ENCODE results near the gene PHF1.
"Not testable (repeated sequence)": the region's sequence is repeated elsewhere in the genome, so short reads cannot be mapped to it uniquely, and the experiment has no call there.

PHF1 gene

GRCh38 chr6:33410711-33411631, at the start of gene PHF1:
TSS of gene PHF1 (plus strand) at chr6:33411014. CDS start at chr6:33412264, 1,250 bp downstream.
- peak; percentile 65 to 80 for DNase-seq (ENCODE audit: low read depth in 2 of 2)

- DNase-seq (ENCODE audit: low read depth in 2 of 2) = not testable (repeated sequence)
Measured at GRCh38 chr6:33363486-33363885, 47.3 kb upstream of the PHF1 start.

GRCh38 chr6:33364475-33365205, 46.2 kb upstream of the PHF1 start:
- not testable (repeated sequence) for DNase-seq (ENCODE audit: low read depth in 2 of 2)

GRCh38 chr6:33365206-33365971, 45.4 kb upstream of the PHF1 start:
- not testable (repeated sequence) for DNase-seq (ENCODE audit: low read depth in 2 of 2)

GRCh38 chr6:33367009-33367714, 43.7 kb upstream of the PHF1 start:
- no peak for DNase-seq (ENCODE audit: low read depth in 2 of 2)

GRCh38 chr6:33367715-33368025, 43.1 kb upstream of the PHF1 start:
- DNase-seq (ENCODE audit: low read depth in 2 of 2) = not testable (repeated sequence)

GRCh38 chr6:33371901-33372300, 38.9 kb upstream of the PHF1 start:
- DNase-seq (ENCODE audit: low read depth in 2 of 2) = not testable (repeated sequence)

GRCh38 chr6:33372526-33373123, 38.2 kb upstream of the PHF1 start:
- no peak for DNase-seq (ENCODE audit: low read depth in 2 of 2)

- DNase-seq (ENCODE audit: low read depth in 2 of 2) = no peak
Measured at GRCh38 chr6:33373960-33374910, 36.6 kb upstream of the PHF1 start.

GRCh38 chr6:33375143-33375671, 35.6 kb upstream of the PHF1 start:
- DNase-seq (ENCODE audit: low read depth in 2 of 2) = no peak

GRCh38 chr6:33377171-33377570, 33.6 kb upstream of the PHF1 start:
- no peak for DNase-seq (ENCODE audit: low read depth in 2 of 2)

GRCh38 chr6:33379184-33379583, 31.6 kb upstream of the PHF1 start:
- not testable (repeated sequence) for DNase-seq (ENCODE audit: low read depth in 2 of 2)

GRCh38 chr6:33380272-33380981, 30.4 kb upstream of the PHF1 start:
- no peak for DNase-seq (ENCODE audit: low read depth in 2 of 2)

GRCh38 chr6:33383427-33384185, 27.2 kb upstream of the PHF1 start:
- no peak for DNase-seq (ENCODE audit: low read depth in 2 of 2)

GRCh38 chr6:33384581-33385020, 26.2 kb upstream of the PHF1 start:
- DNase-seq (ENCODE audit: low read depth in 2 of 2) = no peak

GRCh38 chr6:33390173-33390572, 20.6 kb upstream of the PHF1 start:
- DNase-seq (ENCODE audit: low read depth in 2 of 2) = no peak

- no peak for DNase-seq (ENCODE audit: low read depth in 2 of 2)
Measured at GRCh38 chr6:33390767-33391277, 20.0 kb upstream of the PHF1 start.

Measured in stimulated activated CD8-positive, alpha-beta memory T cell treated with anti-CD3 and anti-CD28 coated beads, Interleukin-7, amount 100 ng/mL, for 4 hours (primary cell).